Nephron progenitor cell (in vitro differentiated cells): ENCODE measurements around the gene WDR83.

Experiments used
- DNase-seq: peaks from one replicate; pipeline ENCODE4 v3.0.0; 2021
- H3K27ac Mint-ChIP-seq: 2 replicates; pipeline ENCODE4 v1.8.0; 2021; ENCODE audit warnings: mild to moderate bottlenecking, moderate library complexity, mixed read lengths
- H3K27me3 Mint-ChIP-seq: 2 replicates; pipeline ENCODE4 v1.8.0; 2021; ENCODE audit warnings: mild to moderate bottlenecking, low read depth, mixed read lengths; ENCODE audit not compliant: poor library complexity
- H3K36me3 Mint-ChIP-seq: 2 replicates; pipeline ENCODE4 v1.8.0; 2021; ENCODE audit warnings: low read depth, mixed read lengths
- H3K4me1 Mint-ChIP-seq: 2 replicates; pipeline ENCODE4 v1.8.0; 2021; ENCODE audit warnings: mixed read lengths
- H3K4me3 Mint-ChIP-seq: 2 replicates; pipeline ENCODE4 v1.8.0; 2021; ENCODE audit warnings: mild to moderate bottlenecking, moderate library complexity, mixed read lengths
- H3K9me3 Mint-ChIP-seq: 2 replicates; pipeline ENCODE4 v1.8.0; 2021; ENCODE audit warnings: mild to moderate bottlenecking, moderate library complexity, mixed read lengths
- TF ChIP-seq, protein P1 (sequence below): fragments of 200-600 bp; sonication (generic); IDR thresholded peaks from 2 replicates; pipeline ENCODE4 v1.5.0; 2021; ENCODE audit warnings: antibody characterized with exemption

Gene WDR83

DNA sequence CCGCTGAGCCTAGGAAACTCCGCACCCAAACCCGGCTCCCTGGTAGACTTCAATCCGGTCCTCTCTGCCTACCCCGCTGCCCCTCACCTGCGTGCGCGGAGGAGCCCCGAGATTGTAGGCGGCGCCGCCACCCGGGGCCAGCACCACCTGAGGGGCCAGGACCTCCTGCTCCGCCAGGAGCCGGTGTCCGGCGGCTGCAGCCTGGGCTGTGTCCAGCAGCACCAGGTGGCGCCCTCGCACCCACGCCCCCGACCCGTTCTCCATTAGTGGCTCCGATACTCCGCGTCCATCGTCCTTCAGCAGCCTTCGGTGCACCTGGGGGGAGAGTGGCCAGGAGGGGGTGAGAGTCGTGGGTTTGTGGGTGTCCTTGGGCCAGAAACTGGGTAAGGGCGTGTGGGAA, 18.5 kb upstream of the WDR83 start:
- Mint-ChIP-seq H3K9me3 (no peaks in the 10 kb centered on the region), H3K4me1 (no peaks in the 10 kb centered on the region), H3K4me3 (no peak overlapping the region), H3K36me3 (peaks cover 36% of the 10 kb centered on the region), H3K27ac (no peak overlapping the region), H3K27me3 (peaks cover 7% of the 10 kb centered on the region)
- TF ChIP-seq, protein P1, sequence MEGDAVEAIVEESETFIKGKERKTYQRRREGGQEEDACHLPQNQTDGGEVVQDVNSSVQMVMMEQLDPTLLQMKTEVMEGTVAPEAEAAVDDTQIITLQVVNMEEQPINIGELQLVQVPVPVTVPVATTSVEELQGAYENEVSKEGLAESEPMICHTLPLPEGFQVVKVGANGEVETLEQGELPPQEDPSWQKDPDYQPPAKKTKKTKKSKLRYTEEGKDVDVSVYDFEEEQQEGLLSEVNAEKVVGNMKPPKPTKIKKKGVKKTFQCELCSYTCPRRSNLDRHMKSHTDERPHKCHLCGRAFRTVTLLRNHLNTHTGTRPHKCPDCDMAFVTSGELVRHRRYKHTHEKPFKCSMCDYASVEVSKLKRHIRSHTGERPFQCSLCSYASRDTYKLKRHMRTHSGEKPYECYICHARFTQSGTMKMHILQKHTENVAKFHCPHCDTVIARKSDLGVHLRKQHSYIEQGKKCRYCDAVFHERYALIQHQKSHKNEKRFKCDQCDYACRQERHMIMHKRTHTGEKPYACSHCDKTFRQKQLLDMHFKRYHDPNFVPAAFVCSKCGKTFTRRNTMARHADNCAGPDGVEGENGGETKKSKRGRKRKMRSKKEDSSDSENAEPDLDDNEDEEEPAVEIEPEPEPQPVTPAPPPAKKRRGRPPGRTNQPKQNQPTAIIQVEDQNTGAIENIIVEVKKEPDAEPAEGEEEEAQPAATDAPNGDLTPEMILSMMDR, result no peak
- DNase-seq, result no peak

- TF ChIP-seq, protein P1, result no peak
- Mint-ChIP-seq H3K4me3 (no peak overlapping the region), H3K27me3 (peaks cover 3% of the 10 kb centered on the region), H3K27ac (no peak overlapping the region), H3K9me3 (no peaks in the 10 kb centered on the region), H3K4me1 (no peaks in the 10 kb centered on the region), H3K36me3 (peaks cover 33% of the 10 kb centered on the region)
- no peak for DNase-seq
These were observed 16.7 kb upstream of the WDR83 start for GRCh38 chr19:12649941-12650340.

DNA sequence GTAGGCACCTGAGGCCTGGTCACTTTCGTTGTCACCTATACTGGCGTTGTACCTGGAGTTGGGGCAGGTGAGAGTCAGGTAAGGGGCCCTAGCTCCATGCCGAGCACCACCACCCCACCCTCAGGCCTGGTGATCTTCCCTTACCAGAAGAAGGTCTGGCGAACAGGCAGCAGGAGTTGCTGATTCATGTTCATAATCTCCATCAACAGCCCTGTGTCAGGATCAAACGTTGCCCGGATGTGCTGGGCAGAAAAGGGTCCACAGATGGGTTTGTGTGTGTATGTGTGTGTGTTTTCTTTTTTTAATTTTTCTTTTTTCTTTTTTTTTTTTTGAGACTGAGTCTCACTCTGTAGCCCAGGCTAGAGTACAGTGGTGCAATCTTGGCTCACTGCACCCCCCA, 14.4 kb upstream of the WDR83 start:
- H3K4me3 Mint-ChIP-seq, result no peak overlapping the region
- H3K4me1 Mint-ChIP-seq, result peaks cover 13% of the 10 kb centered on the region
- peaks cover 3% of the 10 kb centered on the region for H3K27me3 Mint-ChIP-seq
- no peak overlapping the region for H3K27ac Mint-ChIP-seq
- no peak for DNase-seq
- TF ChIP-seq, protein P1, result no peak
- peaks cover 49% of the 10 kb centered on the region for H3K36me3 Mint-ChIP-seq
- no peaks in the 10 kb centered on the region for H3K9me3 Mint-ChIP-seq

GRCh38 chr19:12655546-12655945, 11.1 kb upstream of the WDR83 start:
- H3K27ac Mint-ChIP-seq, result peak overlapping the region; percentile 23
- no peaks in the 10 kb centered on the region for H3K9me3 Mint-ChIP-seq
- no peak overlapping the region for H3K4me3 Mint-ChIP-seq
- no peak for DNase-seq
- peaks cover 57% of the 10 kb centered on the region for H3K36me3 Mint-ChIP-seq
- TF ChIP-seq, protein P1, result no peak
- H3K4me1 Mint-ChIP-seq, result peaks cover 13% of the 10 kb centered on the region
- no peaks in the 10 kb centered on the region for H3K27me3 Mint-ChIP-seq

GRCh38 chr19:12656899-12657571, 9.6 kb upstream of the WDR83 start:
- TF ChIP-seq, protein P1, result no peak
- H3K9me3 Mint-ChIP-seq, result no peaks in the 10 kb centered on the region
- peak overlapping the region; percentile 27 for H3K27ac Mint-ChIP-seq
- no peak overlapping the region for H3K4me3 Mint-ChIP-seq
- no peak for DNase-seq
- peaks cover 13% of the 10 kb centered on the region for H3K4me1 Mint-ChIP-seq
- H3K27me3 Mint-ChIP-seq, result no peaks in the 10 kb centered on the region
- H3K36me3 Mint-ChIP-seq, result peaks cover 51% of the 10 kb centered on the region

DNA sequence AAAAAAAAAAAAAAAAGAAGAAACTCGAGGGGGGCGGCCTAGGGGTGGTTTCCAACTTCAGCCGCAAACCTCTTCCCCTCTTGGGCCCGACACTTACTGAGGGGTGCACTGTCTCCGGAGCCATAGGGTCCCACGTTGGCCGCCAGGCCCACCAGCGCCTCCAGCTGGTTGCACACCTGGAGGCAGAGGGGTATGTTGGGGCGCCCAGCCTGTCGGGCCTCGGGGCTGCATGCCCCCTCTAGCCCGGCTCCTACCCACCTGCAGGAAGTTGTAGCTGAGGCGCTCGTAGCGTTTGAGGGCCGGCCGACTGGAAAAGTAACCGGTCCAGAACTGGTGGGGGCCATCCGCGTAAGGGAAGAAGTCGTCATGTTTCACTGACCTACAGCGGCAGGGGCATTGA, 8.6 kb upstream of the WDR83 start:
- Mint-ChIP-seq H3K36me3 (peaks cover 51% of the 10 kb centered on the region), H3K9me3 (no peaks in the 10 kb centered on the region), H3K4me1 (peaks cover 13% of the 10 kb centered on the region), H3K27me3 (no peaks in the 10 kb centered on the region), H3K4me3 (no peak overlapping the region), H3K27ac (no peak overlapping the region)
- TF ChIP-seq, protein P1, result no peak
- DNase-seq, result no peak
